OCI-LY1 (cell line): ENCODE results near the gene PRSS33.

Source experiments
- H2AFZ ChIP-seq: fragments of 200-600 bp; sonication (generic), shearing (Covaris generic); 2 replicates; pipeline ENCODE4 v1.6.0; 2014; ENCODE audit warnings: antibody characterized with exemption, mild to moderate bottlenecking, low read length
- H3F3A ChIP-seq: fragments of 200-600 bp; sonication (generic), shearing (Covaris generic); 2 replicates; pipeline ENCODE4 v1.6.0; 2014; ENCODE audit warnings: mild to moderate bottlenecking, antibody characterized with exemption, low read length, moderate library complexity; ENCODE audit not compliant: insufficient read depth
- H3K27ac ChIP-seq: fragments of 200-600 bp; sonication (generic); 2 replicates; pipeline ENCODE4 v1.5.1; 2014; ENCODE audit warnings: low read length, mixed run types, mild to moderate bottlenecking, low read depth; ENCODE audit not compliant: poor library complexity, severe bottlenecking
- H3K27me3 ChIP-seq: fragments of 200-600 bp; sonication (generic); 2 replicates; pipeline ENCODE4 v1.6.0; 2014; ENCODE audit warnings: antibody characterized with exemption, mild to moderate bottlenecking, low read length, moderate library complexity; ENCODE audit not compliant: insufficient read depth
- H3K36me3 ChIP-seq: fragments of 200-600 bp; sonication (generic); 2 replicates; pipeline ENCODE4 v1.6.1; 2014; ENCODE audit warnings: mild to moderate bottlenecking, antibody characterized with exemption, low read length, moderate library complexity, mixed read lengths; ENCODE audit not compliant: insufficient read depth
- H3K4me1 ChIP-seq: fragments of 200-600 bp; sonication (generic); 2 replicates; pipeline ENCODE4 v1.5.1; 2014; ENCODE audit warnings: mild to moderate bottlenecking, low read length, moderate library complexity; ENCODE audit not compliant: insufficient read depth, severe bottlenecking
- H3K4me2 ChIP-seq: fragments of 200-600 bp; sonication (generic), shearing (Covaris generic); 2 replicates; pipeline ENCODE4 v1.6.1; 2014; ENCODE audit warnings: low read length
- H3K4me3 ChIP-seq: fragments of 200-600 bp; sonication (generic); 2 replicates; pipeline ENCODE4 v1.5.1; 2014; ENCODE audit warnings: low read length, low read depth, mild to moderate bottlenecking, mixed read lengths; ENCODE audit not compliant: poor library complexity, severe bottlenecking
- H3K79me2 ChIP-seq: fragments of 200-600 bp; shearing (Covaris generic); 2 replicates; pipeline ENCODE4 v1.6.1; 2016; ENCODE audit warnings: mixed run types, low read length, mixed read lengths; ENCODE audit not compliant: insufficient read depth
- H3K9ac ChIP-seq: fragments of 200-600 bp; sonication (generic), shearing (Covaris generic); 2 replicates; pipeline ENCODE4 v1.6.1; 2014; ENCODE audit warnings: mild to moderate bottlenecking, low read length, mixed read lengths
- H3K9me2 ChIP-seq: fragments of 200-600 bp; sonication (generic), shearing (Covaris generic); 2 replicates; pipeline ENCODE4 v1.6.1; 2014; ENCODE audit warnings: low read depth, mild to moderate bottlenecking, low read length, mixed read lengths
- H3K9me3 ChIP-seq: fragments of 200-600 bp; shearing (Covaris generic); 2 replicates; pipeline ENCODE4 v1.6.1; 2014; ENCODE audit warnings: low read length, mixed read lengths
- H4K20me1 ChIP-seq: fragments of 200-600 bp; sonication (generic), shearing (Covaris generic); 2 replicates; pipeline ENCODE4 v1.6.0; 2016; ENCODE audit warnings: mild to moderate bottlenecking, low read length; ENCODE audit not compliant: insufficient read depth
- CTCF ChIP-seq: fragments of 200-600 bp; sonication (generic), shearing (Covaris generic); IDR thresholded peaks from 2 replicates; pipeline ENCODE4 v1.5.1; 2017; ENCODE audit warnings: mild to moderate bottlenecking, antibody characterized with exemption, low read length, moderate library complexity, mixed read lengths
- EZH2 ChIP-seq: fragments of 200-600 bp; sonication (generic), shearing (Covaris generic); IDR thresholded peaks from 2 replicates; pipeline ENCODE4 v1.8.0; 2017; ENCODE audit warnings: borderline replicate concordance, mixed run types, mild to moderate bottlenecking, antibody characterized with exemption, low read length, moderate library complexity, mixed read lengths

PRSS33 gene

GRCh38 chr16:2768403-2769089 lies 18.8 kb downstream of the PRSS33 start:
- Histone ChIP-seq H4K20me1 (no peaks in the 10 kb centered on the region), H3F3A (no peaks in the 10 kb centered on the region; the same call in 1 of the 2 replicates)

DNA sequence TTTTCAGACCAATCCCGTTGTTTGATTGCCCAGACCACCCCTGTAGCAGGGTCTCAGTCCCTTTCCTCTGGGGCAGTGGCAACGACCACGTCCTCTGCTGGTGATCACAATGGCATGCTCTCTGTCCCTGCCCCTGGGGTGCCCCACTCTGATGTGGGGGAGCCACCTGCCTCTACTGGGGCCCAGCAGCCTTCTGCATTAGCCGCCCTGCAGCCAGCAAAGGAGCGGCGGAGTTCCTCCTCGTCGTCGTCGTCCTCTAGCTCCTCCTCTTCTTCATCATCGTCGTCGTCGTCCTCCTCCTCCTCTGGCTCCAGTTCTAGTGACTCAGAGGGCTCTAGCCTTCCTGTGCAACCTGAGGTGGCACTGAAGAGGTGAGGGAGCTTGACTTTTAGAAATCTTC lies 19.5 kb downstream of the PRSS33 start:
- Histone ChIP-seq H3K9me3 (no peaks in the 10 kb centered on the region), H3K4me1 (no peaks in the 10 kb centered on the region), H3F3A (no peaks in the 10 kb centered on the region; the same call in 1 of the 2 replicates), H3K4me2 (no peak overlapping the region), H3K36me3 (peaks cover 99% of the 10 kb centered on the region), H3K9ac (no peak overlapping the region), H2AFZ (no peak overlapping the region), H3K9me2 (no peaks in the 10 kb centered on the region), H3K79me2 (no peaks in the 10 kb centered on the region), H3K27ac (no peak overlapping the region), H3K4me3 (no peak overlapping the region), H4K20me1 (no peaks in the 10 kb centered on the region), H3K27me3 (no peaks in the 10 kb centered on the region)
- TF ChIP-seq EZH2 (no peak), CTCF (no peak)

More at GRCh38 chr16:2768403-2769089, 18.8 kb downstream of the PRSS33 start:
- H3K4me1 ChIP-seq: no peaks in the 10 kb centered on the region
- no peaks in the 10 kb centered on the region for H3K27me3 ChIP-seq
- no peak overlapping the region for H3K4me3 ChIP-seq
- no peak overlapping the region for H3K27ac ChIP-seq
- no peak overlapping the region for H2AFZ ChIP-seq
- no peak for TF ChIP-seq CTCF
- no peak for TF ChIP-seq EZH2
- peaks cover 99% of the 10 kb centered on the region for H3K36me3 ChIP-seq
- no peaks in the 10 kb centered on the region for H3K9me2 ChIP-seq
- no peak overlapping the region for H3K4me2 ChIP-seq
- H3K9me3 ChIP-seq: no peaks in the 10 kb centered on the region
- H3K9ac ChIP-seq: no peak overlapping the region
- no peaks in the 10 kb centered on the region for H3K79me2 ChIP-seq

DNA sequence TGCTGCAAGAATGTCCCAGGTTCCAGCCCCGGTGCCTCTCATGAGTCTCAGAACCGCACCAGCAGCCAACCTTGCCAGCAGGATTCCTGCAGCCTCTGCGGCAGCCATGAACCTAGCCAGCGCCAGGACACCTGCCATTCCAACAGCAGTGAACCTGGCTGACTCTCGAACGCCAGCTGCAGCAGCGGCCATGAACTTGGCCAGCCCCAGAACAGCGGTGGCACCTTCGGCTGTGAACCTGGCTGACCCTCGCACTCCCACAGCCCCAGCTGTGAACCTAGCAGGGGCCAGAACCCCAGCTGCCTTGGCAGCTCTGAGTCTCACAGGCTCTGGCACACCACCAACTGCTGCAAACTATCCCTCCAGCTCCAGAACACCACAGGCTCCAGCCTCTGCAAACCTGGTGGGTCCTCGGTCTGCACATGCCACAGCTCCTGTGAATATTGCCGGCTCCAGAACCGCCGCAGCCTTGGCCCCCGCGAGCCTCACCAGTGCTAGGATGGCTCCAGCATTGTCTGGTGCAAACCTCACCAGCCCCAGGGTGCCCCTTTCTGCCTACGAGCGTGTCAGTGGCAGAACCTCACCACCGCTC lies 20.1 kb downstream of the PRSS33 start:
- H3F3A ChIP-seq: no peaks in the 10 kb centered on the region; the same call in 1 of the 2 replicates

More for the DNA sequence above, 20.1 kb downstream of the PRSS33 start:
- Histone ChIP-seq H3K27me3 (no peaks in the 10 kb centered on the region), H3K36me3 (peaks cover 100% of the 10 kb centered on the region), H3K9me2 (no peaks in the 10 kb centered on the region), H3K9ac (no peak overlapping the region), H3K4me2 (no peak overlapping the region), H3K4me3 (no peak overlapping the region), H2AFZ (no peak overlapping the region), H3K79me2 (no peaks in the 10 kb centered on the region), H3K27ac (no peak overlapping the region), H3K4me1 (no peaks in the 10 kb centered on the region), H4K20me1 (no peaks in the 10 kb centered on the region), H3K9me3 (no peaks in the 10 kb centered on the region)
- TF ChIP-seq EZH2: no peak
